Ishikawa (cell line): ENCODE measurements around the gene MGAT4D.

Experiments used
- CEBPB ChIP-seq: IDR thresholded peaks from 2 replicates; pipeline ENCODE4 v1.6.1; 2012
- CREB1 ChIP-seq: IDR thresholded peaks from 2 replicates; pipeline ENCODE4 v1.6.1; 2012; ENCODE audit warnings: low read depth
- EGR1 ChIP-seq: IDR thresholded peaks from 2 replicates; pipeline ENCODE4 v1.6.1; 2012
- EP300 ChIP-seq: IDR thresholded peaks from 2 replicates; pipeline ENCODE4 v1.6.1; 2012; ENCODE audit warnings: borderline replicate concordance
- FOXM1 ChIP-seq: IDR thresholded peaks from 2 replicates; pipeline ENCODE4 v1.6.1; 2012; ENCODE audit warnings: low read depth, borderline replicate concordance
- NFIC ChIP-seq: IDR thresholded peaks from 2 replicates; pipeline ENCODE4 v1.6.1; 2012
- RAD21 ChIP-seq: IDR thresholded peaks from 2 replicates; pipeline ENCODE4 v1.6.1; 2012; ENCODE audit warnings: low read depth
- TAF1 ChIP-seq: IDR thresholded peaks from 2 replicates; pipeline ENCODE4 v1.6.1; 2012; ENCODE audit warnings: low read depth, mild to moderate bottlenecking
- TCF12 ChIP-seq: IDR thresholded peaks from 2 replicates; pipeline ENCODE4 v1.6.1; 2012; ENCODE audit warnings: low read depth
- TEAD4 ChIP-seq: IDR thresholded peaks from 2 replicates; pipeline ENCODE4 v1.6.1; 2012
- YY1 ChIP-seq: IDR thresholded peaks from 2 replicates; pipeline ENCODE4 v1.6.1; 2012; ENCODE audit warnings: low read depth
- ZBTB7A ChIP-seq: IDR thresholded peaks from 2 replicates; pipeline ENCODE4 v1.6.1; 2012; ENCODE audit warnings: low read depth
- TF ChIP-seq, protein P1 (sequence below): IDR thresholded peaks from 2 replicates; pipeline ENCODE4 v1.6.1; 2012; ENCODE audit warnings: low read depth, mild to moderate bottlenecking
- TF ChIP-seq, protein P2 (sequence below): IDR thresholded peaks from 2 replicates; pipeline ENCODE4 v1.6.1; 2012
- TF ChIP-seq, protein P3 (sequence below): IDR thresholded peaks from 2 replicates; pipeline ENCODE4 v1.6.1; 2012

The MGAT4D gene

DNA sequence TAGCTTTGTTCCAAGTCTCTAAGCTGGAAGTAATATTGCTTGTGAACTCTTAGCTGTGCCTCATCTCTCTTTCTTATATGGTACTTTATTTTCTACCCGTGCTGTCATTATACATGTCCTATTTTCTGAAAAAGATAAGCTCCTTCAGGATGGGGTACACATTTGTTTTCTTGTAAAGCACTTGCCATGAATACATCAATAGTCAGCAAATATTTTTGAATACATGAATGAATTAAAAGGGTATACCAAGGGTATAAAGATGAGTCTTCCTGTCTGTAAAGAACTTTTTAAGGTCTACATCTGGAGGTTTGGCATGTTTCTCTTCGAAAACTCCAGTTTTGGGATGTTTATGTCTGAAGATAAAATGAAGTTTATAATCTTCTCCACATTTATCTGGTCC, 98.0 kb downstream of the MGAT4D start:
- no peak for TF ChIP-seq CEBPB
- no peak for TF ChIP-seq FOXM1
- no peak for TF ChIP-seq TEAD4
- no peak for TF ChIP-seq CREB1
- TF ChIP-seq EGR1 = no peak
- TF ChIP-seq, protein P1, sequence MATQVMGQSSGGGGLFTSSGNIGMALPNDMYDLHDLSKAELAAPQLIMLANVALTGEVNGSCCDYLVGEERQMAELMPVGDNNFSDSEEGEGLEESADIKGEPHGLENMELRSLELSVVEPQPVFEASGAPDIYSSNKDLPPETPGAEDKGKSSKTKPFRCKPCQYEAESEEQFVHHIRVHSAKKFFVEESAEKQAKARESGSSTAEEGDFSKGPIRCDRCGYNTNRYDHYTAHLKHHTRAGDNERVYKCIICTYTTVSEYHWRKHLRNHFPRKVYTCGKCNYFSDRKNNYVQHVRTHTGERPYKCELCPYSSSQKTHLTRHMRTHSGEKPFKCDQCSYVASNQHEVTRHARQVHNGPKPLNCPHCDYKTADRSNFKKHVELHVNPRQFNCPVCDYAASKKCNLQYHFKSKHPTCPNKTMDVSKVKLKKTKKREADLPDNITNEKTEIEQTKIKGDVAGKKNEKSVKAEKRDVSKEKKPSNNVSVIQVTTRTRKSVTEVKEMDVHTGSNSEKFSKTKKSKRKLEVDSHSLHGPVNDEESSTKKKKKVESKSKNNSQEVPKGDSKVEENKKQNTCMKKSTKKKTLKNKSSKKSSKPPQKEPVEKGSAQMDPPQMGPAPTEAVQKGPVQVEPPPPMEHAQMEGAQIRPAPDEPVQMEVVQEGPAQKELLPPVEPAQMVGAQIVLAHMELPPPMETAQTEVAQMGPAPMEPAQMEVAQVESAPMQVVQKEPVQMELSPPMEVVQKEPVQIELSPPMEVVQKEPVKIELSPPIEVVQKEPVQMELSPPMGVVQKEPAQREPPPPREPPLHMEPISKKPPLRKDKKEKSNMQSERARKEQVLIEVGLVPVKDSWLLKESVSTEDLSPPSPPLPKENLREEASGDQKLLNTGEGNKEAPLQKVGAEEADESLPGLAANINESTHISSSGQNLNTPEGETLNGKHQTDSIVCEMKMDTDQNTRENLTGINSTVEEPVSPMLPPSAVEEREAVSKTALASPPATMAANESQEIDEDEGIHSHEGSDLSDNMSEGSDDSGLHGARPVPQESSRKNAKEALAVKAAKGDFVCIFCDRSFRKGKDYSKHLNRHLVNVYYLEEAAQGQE = no peak
- TF ChIP-seq ZBTB7A = no peak
- no peak for TF ChIP-seq TAF1
- TF ChIP-seq NFIC = no peak
- TF ChIP-seq, protein P2, sequence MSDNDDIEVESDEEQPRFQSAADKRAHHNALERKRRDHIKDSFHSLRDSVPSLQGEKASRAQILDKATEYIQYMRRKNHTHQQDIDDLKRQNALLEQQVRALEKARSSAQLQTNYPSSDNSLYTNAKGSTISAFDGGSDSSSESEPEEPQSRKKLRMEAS = no peak
- TF ChIP-seq, protein P3, sequence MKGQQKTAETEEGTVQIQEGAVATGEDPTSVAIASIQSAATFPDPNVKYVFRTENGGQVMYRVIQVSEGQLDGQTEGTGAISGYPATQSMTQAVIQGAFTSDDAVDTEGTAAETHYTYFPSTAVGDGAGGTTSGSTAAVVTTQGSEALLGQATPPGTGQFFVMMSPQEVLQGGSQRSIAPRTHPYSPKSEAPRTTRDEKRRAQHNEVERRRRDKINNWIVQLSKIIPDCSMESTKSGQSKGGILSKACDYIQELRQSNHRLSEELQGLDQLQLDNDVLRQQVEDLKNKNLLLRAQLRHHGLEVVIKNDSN = no peak
- no peak for TF ChIP-seq RAD21
- TF ChIP-seq TCF12 = no peak
- TF ChIP-seq YY1 = no peak
- no peak for TF ChIP-seq EP300

DNA sequence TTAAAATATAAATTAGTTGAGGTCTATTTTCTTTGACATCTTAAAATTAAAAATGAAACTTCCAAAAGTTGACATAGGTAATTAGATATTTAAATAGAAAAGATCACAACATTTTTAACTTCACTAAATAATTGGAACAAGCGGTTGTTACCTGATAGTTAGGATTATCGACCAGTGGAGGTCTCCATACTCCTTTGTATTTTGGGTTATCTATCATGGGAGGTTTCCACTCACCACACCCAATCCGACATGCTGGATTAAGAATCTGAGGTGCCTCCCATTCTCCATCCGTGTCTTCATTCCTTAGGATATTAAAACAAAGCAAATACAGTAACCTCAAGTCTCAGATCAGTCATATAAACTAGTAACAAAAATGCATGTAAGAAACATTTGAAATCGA, 102.4 kb downstream of the MGAT4D start:
- no peak for TF ChIP-seq EP300
- TF ChIP-seq RAD21 = peak; percentile 15; the same call in 1 of the 2 replicates
- TF ChIP-seq, protein P2 = no peak
